HAP-1 (cell line): ENCODE data around the gene PTPRN2.
"Not testable (repeated sequence)": the region's sequence is repeated elsewhere in the genome, so short reads cannot be mapped to it uniquely, and the experiment has no call there.

Source experiments
- DNase-seq, 2 experiments: peaks; one replicate each; pipeline ENCODE4 v3.0.0-alpha.2; 2016 to 2020; ENCODE audit warnings: low spot score in 2 of 2
- H3K27me3 ChIP-seq: fragments of 250-450 bp; sonication (Bioruptor Pico); 2 replicates; pipeline ENCODE4 v1.5.1; 2020; ENCODE audit warnings: low read depth, mild to moderate bottlenecking, moderate library complexity
- H3K36me3 ChIP-seq: fragments of 250-450 bp; sonication (Bioruptor Pico); replicated peaks from 2 replicates; pipeline ENCODE4 v1.5.1; 2020; ENCODE audit warnings: mild to moderate bottlenecking
- H3K4me1 ChIP-seq: fragments of 250-450 bp; sonication (Bioruptor Pico); 2 replicates; pipeline ENCODE4 v1.5.1; 2020; ENCODE audit warnings: mild to moderate bottlenecking
- H3K4me3 ChIP-seq: fragments of 250-450 bp; sonication (Bioruptor Pico); 2 replicates; pipeline ENCODE4 v1.5.1; 2020; ENCODE audit warnings: mild to moderate bottlenecking, moderate library complexity
- H3K9me3 ChIP-seq: fragments of 250-450 bp; sonication (Bioruptor Pico); 2 replicates; pipeline ENCODE4 v1.5.1; 2020; ENCODE audit warnings: mild to moderate bottlenecking, moderate library complexity
- in situ Hi-C: fragments of 300-500 bp; cut with MboI; formaldehyde crosslinking; loops from 3 replicates; pipeline ENCODE4 v1.14.3; 2020; ENCODE audit warnings: low sequenced_read_pairs, inconsistent platforms, mixed read lengths

Gene PTPRN2

GRCh38 chr7:157943561-157943960 is 644.1 kb downstream of the PTPRN2 start:
- Histone ChIP-seq H3K9me3 (peaks cover 3% of the 10 kb centered on the region; the same call in 1 of the 2 replicates), H3K4me1 (no peaks in the 10 kb centered on the region), H3K4me3 (no peak overlapping the region), H3K27me3 (no peaks in the 10 kb centered on the region), H3K36me3 (no peaks in the 10 kb centered on the region)
- no peak for DNase-seq
- in situ Hi-C loops: no loop called here

- Histone ChIP-seq H3K27me3 (no peaks in the 10 kb centered on the region), H3K9me3 (no peaks in the 10 kb centered on the region), H3K4me3 (no peak overlapping the region), H3K4me1 (no peaks in the 10 kb centered on the region), H3K36me3 (no peaks in the 10 kb centered on the region)
- in situ Hi-C loops: no loop called here
- DNase-seq: no peak
Measured at GRCh38 chr7:157941210-157941609, 646.4 kb downstream of the PTPRN2 start.

- H3K4me3 ChIP-seq: no peak overlapping the region
- in situ Hi-C loops: no loop called here
- no peaks in the 10 kb centered on the region for H3K4me1 ChIP-seq
- no peaks in the 10 kb centered on the region for H3K27me3 ChIP-seq
- no peaks in the 10 kb centered on the region for H3K36me3 ChIP-seq
- no peak for DNase-seq
- no peaks in the 10 kb centered on the region for H3K9me3 ChIP-seq
Measured at GRCh38 chr7:157940497-157940896, 647.1 kb downstream of the PTPRN2 start.

GRCh38 chr7:157938211-157938610 is 649.4 kb downstream of the PTPRN2 start:
- Histone ChIP-seq H3K36me3 (no peaks in the 10 kb centered on the region), H3K9me3 (no peaks in the 10 kb centered on the region), H3K4me1 (no peaks in the 10 kb centered on the region), H3K27me3 (no peaks in the 10 kb centered on the region), H3K4me3 (no peak overlapping the region)
- in situ Hi-C loops: no loop called here
- no peak for DNase-seq

- Histone ChIP-seq H3K4me1 (no peaks in the 10 kb centered on the region), H3K27me3 (no peaks in the 10 kb centered on the region), H3K9me3 (no peaks in the 10 kb centered on the region), H3K36me3 (no peaks in the 10 kb centered on the region), H3K4me3 (no peak overlapping the region)
- no peak for DNase-seq
- in situ Hi-C loops: no loop called here
Measured at GRCh38 chr7:157937406-157937805, 650.2 kb downstream of the PTPRN2 start.

GRCh38 chr7:157936976-157937375 is 650.6 kb downstream of the PTPRN2 start:
- H3K4me1 ChIP-seq: no peaks in the 10 kb centered on the region

GRCh38 chr7:157935721-157936120 is 651.9 kb downstream of the PTPRN2 start:
- H3K9me3 ChIP-seq, H3K4me1 ChIP-seq, DNase-seq: not testable (repeated sequence)

More at GRCh38 chr7:157936976-157937375, 650.6 kb downstream of the PTPRN2 start:
- no peaks in the 10 kb centered on the region for H3K27me3 ChIP-seq
- no peaks in the 10 kb centered on the region for H3K36me3 ChIP-seq
- in situ Hi-C loops: no loop called here
- no peak overlapping the region for H3K4me3 ChIP-seq
- no peak for DNase-seq
- no peaks in the 10 kb centered on the region for H3K9me3 ChIP-seq

GRCh38 chr7:157933219-157934155 is 654.1 kb downstream of the PTPRN2 start:
- H3K9me3 ChIP-seq, H3K4me1 ChIP-seq, H3K36me3 ChIP-seq, DNase-seq, H3K4me3 ChIP-seq, H3K27me3 ChIP-seq, in situ Hi-C loops: not testable (repeated sequence)

More at GRCh38 chr7:157935721-157936120, 651.9 kb downstream of the PTPRN2 start:
- H3K36me3 ChIP-seq, in situ Hi-C loops, H3K4me3 ChIP-seq, H3K27me3 ChIP-seq: not testable (repeated sequence)

GRCh38 chr7:157932498-157933218 is 655.0 kb downstream of the PTPRN2 start:
- Histone ChIP-seq H3K4me3 (no peak overlapping the region), H3K9me3 (no peaks in the 10 kb centered on the region), H3K4me1 (no peaks in the 10 kb centered on the region), H3K36me3 (no peaks in the 10 kb centered on the region), H3K27me3 (no peaks in the 10 kb centered on the region)
- in situ Hi-C loops: no loop called here
- DNase-seq: no peak

GRCh38 chr7:157930926-157931466 is 656.6 kb downstream of the PTPRN2 start:
- no peak overlapping the region for H3K4me3 ChIP-seq
- DNase-seq: no peak
- H3K27me3 ChIP-seq: no peaks in the 10 kb centered on the region
- H3K9me3 ChIP-seq: no peaks in the 10 kb centered on the region
- no peaks in the 10 kb centered on the region for H3K36me3 ChIP-seq
- H3K4me1 ChIP-seq: no peaks in the 10 kb centered on the region
- in situ Hi-C loops: no loop called here

GRCh38 chr7:157930441-157930840 is 657.2 kb downstream of the PTPRN2 start:
- Histone ChIP-seq H3K9me3 (no peaks in the 10 kb centered on the region), H3K4me1 (no peaks in the 10 kb centered on the region), H3K36me3 (no peaks in the 10 kb centered on the region), H3K4me3 (no peak overlapping the region), H3K27me3 (no peaks in the 10 kb centered on the region)
- no peak for DNase-seq
- in situ Hi-C loops: no loop called here

GRCh38 chr7:157929671-157930070 is 658.0 kb downstream of the PTPRN2 start:
- H3K4me1 ChIP-seq: no peaks in the 10 kb centered on the region
- in situ Hi-C loops: no loop called here
- no peaks in the 10 kb centered on the region for H3K9me3 ChIP-seq

GRCh38 chr7:157928808-157929425 is 658.7 kb downstream of the PTPRN2 start:
- Histone ChIP-seq H3K4me3 (no peak overlapping the region), H3K9me3 (no peaks in the 10 kb centered on the region), H3K27me3 (no peaks in the 10 kb centered on the region), H3K36me3 (no peaks in the 10 kb centered on the region), H3K4me1 (no peaks in the 10 kb centered on the region)
- in situ Hi-C loops: no loop called here
- DNase-seq: no peak

More at GRCh38 chr7:157929671-157930070, 658.0 kb downstream of the PTPRN2 start:
- no peaks in the 10 kb centered on the region for H3K27me3 ChIP-seq
- DNase-seq: no peak
- no peaks in the 10 kb centered on the region for H3K36me3 ChIP-seq
- H3K4me3 ChIP-seq: no peak overlapping the region
